Measurements from ENCODE around the gene PIERCE2.
A peak's percentile ranks its signal among the peaks of the same experiment; 100 is the strongest.
"Not testable (repeated sequence)": the region's sequence is repeated elsewhere in the genome, so short reads cannot be mapped to it uniquely, and the experiment has no call there.

The PIERCE2 gene, protein sequence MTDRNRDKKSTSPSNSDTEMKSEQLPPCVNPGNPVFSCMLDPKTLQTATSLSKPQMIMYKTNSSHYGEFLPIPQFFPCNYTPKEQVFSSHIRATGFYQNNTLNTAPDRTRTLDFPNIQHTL

DNA sequence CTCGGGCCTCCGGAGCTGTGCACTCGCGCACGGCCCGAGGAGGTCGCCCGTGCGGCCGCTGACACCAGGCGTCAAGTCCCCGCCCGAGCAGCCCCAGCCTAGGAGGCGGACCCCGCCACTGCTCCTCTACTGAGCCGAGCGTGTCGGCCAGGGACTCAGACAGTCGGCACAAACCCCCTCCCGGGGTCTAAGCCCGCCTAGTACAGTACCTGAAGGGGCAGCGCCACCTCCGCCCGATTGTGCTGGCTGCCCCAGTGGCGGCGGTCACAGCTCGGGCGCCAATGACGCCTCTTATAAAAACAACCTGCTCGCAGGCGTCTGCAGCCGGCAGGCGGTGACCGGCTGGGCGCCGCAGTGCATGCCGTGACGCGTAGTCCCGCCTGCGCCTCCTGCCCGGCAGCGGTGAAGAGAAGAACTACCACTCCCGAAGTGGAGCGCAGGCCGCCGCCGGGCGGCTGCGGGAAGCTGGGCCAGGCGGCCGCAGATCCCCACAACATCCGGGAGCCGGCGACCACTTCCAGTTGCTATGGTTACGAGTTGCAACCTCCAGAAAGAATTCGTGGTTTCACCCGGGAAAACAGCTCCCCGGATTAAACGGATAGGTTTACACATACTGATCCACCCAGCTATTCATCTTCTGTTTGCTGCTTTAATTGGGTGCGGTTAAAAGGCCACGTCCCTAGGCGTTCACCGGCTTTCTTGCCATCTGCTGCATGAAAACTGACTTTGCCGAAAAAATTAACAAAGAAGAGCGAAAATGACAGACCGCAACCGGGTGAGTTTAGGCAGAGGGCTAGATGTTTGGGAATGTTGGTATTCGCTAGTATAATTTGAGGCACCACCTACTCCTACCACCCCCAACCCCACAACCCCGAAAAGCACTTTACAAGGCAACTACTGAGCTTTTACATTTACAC lies at the start of gene PIERCE2, which contains the start of gene CCPG1:
Gene PIERCE2, plus strand, starts transcription at position 484 of the 917 bp plus-strand sequence. Its CDS starts 274 bp downstream, at position 758.
Gene CCPG1, minus strand, starts transcription at position 348 of the 917 bp plus-strand sequence. CDS start 18,935 bp downstream, outside the sequence.
- peak; percentile 94 for DNase-seq

DNA sequence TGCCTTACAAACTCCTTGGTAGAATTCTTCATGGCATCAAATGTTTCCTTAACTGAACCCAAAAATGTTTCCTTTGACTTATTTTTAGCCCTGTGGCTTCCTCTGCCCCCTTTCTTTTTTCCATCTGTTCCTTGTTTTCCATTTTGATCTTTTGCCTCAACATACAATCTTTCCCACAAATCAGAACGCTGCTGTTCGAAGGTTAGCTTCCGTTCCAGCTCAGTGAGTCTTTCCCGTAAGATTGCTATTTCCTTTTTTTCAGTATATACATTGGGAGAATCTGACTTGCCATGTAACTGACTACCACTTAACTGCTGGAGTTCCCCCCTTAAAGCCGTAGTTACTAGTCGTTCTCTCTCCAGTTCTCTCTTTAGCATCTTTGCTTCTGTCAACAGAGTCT lies 48.0 kb upstream of the PIERCE2 start:
- DNase-seq = peak; percentile 25

DNA sequence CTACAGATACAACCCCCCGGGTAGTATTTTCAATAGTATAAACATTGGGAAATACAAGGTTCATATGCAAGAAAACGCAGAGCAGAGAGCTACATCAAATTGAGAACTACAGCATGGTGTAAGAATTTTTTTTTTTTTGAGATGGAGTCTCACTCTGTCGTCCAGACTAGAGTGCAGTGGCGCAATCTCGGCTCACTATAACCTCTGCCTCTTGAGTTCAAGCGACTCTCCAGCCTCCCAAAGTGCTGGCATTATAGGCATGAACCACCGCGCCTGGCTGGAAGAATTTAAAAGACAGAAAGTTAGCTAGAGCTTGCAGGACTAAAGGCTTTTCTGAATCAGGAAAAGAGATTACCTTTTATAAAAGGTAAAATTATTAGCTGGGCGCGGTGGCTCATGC lies 47.2 kb upstream of the PIERCE2 start:
- DNase-seq = no peak

DNA sequence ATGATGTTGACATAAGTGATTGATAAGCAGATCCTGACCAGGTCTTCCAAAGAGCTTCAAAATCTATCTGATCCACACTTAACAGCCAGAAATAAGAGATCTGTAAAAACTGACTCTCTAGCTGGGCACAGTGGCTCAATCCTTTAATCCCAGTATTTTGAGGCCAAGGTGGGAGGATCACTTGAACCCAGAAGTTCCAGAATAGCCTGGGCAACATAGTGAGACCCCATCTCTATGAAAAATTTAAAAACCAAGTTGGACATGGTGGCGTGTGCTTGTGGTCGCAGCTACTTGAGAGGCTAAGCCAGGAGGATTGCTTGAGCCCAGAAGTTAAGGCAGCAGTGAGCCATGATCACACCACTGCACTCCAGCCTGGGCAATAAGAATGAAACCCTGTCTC lies 45.7 kb upstream of the PIERCE2 start:
- no peak for DNase-seq

DNA sequence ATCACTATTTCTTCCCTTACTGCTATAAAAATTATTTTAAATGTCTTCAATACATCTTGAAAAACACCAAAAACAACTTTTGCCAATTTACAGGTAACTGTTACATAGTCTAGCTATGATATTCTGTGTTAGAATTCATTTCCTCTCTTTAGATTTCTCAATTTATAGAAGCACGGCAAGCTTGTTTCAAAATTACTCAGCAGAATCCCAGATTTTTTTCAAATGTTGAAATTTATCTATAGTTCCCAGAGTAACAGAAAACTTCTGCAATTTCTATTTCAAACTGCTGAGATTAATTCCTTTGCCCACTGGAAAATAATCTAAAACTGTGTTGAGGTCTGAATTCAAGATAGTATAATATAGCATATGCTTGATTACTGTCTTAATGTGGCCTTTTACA lies 41.3 kb upstream of the PIERCE2 start:
- DNase-seq = no peak

DNA sequence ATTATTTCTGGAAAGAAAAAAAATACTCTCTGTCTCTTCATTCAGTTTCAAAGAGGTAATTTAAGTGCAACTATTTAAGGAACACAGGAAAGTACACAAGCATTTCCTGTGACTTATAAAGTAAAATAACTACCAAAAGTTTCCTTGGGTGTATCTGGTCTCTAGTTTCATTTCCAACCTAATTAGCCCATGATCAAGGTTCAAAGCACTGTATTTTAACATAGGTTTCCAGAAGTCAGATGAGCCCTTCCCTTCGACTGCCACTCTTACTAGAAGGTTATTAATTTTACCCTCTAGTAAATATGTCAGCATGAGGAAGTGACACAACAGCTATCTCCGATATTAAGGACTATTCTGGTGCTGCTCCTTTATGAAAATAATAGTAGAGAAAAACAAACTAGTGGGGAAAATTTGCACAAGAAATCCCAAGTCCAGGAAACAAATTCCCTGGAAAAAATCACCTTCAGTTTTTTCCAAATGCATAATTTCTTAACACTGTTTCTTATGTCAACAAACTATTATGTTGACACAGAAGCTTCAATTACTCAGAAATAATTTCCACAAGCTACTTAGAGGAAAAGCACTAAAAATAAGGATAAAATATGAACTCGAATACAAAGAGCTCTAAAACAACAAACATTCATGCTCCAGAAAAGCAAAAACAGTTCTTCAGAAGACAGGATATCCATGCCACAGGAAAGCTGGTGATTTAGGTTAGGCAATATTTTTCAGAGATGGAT lies 35.4 kb upstream of the PIERCE2 start:
- DNase-seq = no peak

DNA sequence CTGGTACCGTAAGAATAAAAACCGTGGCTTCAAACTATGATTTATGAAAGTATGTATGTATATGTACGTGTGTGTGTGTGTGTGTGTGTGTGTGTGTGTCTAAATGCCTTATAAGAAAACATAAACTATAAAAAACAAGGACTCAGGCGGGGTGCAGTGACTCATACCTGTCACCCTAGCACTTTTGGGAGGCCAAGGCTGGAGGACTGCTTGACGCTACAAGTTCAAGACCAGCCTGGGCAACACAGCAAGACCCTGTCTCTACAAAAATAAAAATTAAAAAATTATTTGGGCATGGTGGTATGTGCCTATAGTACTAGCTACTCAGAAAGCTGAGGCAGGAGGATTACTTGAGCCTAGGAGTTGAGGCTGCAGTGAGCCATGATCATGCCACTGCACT lies 29.2 kb upstream of the PIERCE2 start:
- DNase-seq = no peak

DNA sequence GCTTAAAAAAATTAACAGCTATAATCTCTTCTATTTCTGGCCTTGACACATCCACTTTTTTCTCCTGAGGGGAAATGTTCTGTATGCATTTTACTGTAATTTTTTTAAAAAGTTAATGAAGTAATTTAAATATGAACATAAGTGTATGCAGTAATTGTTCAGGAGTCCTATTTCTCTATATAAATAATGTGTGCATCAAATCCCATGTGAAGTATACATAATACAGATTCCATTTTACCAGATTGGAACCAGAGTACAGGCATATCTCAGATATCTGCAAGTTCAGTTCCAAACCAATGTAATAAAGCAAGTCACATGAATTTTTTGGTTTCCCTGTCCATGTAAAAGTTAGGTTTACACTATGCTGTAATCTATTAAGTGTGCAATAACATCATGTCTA lies 26.7 kb upstream of the PIERCE2 start:
- DNase-seq = no peak

DNA sequence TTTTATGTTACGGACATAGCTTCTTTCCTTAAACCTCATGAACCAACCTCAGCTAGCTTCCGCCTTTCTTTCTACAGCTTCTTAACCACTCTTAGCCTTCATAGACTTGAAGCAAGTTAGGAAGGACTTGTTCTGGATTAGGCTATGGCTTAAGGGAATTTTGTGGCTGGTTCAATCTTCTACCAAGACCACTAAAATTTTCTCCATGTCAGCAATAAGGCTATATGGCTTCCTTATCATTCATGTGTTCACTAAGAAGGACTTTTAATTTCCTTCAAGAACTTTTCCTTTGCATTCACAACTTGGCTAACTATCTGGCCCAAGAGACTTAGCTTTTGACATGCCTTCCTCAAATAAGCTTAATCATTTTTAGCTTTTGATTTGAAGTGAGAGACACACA lies 24.6 kb upstream of the PIERCE2 start:
- no peak for DNase-seq

DNA sequence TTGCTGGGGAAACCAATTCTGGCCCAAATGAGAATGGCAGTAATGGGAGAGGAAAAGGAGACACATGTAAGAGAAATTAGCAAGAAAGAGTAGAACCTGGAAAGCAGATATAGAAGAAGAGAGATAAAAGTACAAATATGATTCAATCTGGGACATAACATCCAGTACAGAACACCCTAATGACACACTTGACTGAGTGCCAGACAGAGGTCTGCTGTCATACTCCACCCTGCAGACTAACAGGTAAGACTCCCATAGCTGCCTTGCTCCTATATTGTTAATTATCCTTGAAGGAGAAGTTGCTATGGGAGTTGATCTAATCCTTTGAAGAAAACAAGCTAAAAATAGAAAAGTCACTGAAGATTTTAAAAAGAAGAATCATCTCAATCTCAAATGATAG lies 21.3 kb upstream of the PIERCE2 start:
- DNase-seq = no peak

DNA sequence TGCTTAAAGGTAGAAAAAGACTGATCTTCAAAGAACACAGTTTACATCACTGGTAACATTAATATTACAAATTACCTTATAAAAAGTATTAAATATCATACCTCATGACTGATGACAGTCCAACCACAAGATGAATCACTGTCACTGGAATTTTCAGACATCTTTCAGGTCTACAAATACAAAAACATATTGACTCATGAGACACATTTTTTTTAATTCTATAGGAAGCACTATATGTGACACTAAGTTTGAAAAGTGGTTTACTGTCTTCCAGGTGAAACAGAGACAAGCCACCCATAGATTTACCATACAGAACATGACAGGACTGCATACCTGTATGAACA lies 19.1 kb upstream of the PIERCE2 start:
- peak; percentile 37 for DNase-seq

DNA sequence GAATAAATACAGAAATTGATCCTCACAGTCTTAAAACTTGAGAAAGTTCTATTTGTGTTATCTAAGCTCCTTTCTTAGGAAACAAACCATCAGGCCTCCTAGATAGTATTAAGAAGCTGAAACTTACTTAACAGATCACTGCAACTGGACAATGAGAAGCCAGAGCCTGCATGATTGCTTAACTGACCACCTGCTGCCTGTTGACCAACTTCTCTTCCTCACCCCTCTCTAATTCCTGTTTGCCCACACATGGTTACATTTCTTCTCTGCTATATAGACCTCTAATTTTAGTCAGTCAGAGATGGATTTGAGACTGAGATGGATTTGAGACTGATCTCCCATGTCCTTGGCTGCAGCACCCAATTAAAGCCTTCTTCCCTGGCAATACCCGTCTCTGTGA lies 13.6 kb upstream of the PIERCE2 start:
- DNase-seq = no peak

DNA sequence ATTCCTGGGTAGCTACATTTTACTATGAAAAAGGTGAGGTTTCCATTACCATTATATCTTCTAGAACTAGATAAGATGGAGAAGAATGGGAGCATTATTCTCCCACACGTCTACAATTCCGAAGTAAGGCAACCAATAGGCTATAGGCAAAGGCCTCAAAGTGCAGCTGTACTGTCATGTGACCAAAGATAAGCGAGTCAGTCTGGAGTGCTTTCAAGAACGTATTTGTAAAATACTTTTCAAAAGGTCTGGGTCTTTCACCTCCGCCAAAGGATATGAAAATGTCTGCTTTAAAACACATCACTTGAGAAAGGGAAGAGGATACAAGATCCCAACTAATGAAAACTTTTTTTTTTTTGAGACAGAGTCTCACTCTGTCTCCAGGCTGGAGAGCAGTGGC lies 10.1 kb upstream of the PIERCE2 start:
- no peak for DNase-seq

DNA sequence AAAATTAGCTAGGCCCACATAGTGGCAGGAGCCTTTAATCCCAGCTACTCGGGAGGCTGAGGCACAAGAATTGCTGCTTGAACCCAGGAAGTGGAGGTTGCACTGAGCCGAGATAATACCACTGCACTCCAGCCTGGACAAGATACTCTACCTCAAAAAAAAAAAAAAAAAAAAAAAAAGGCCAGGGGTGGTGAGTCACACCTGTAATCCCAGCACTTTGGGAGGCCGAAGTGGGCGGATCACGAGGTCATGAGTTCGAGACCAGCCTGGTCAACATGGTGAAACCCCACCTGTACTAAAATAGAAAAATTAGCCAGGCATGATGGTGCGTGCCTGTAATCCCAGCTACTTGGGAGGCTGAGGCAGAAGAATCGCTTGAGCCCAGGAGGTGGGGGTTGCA lies 8.2 kb upstream of the PIERCE2 start:
- not testable (repeated sequence) for DNase-seq

DNA sequence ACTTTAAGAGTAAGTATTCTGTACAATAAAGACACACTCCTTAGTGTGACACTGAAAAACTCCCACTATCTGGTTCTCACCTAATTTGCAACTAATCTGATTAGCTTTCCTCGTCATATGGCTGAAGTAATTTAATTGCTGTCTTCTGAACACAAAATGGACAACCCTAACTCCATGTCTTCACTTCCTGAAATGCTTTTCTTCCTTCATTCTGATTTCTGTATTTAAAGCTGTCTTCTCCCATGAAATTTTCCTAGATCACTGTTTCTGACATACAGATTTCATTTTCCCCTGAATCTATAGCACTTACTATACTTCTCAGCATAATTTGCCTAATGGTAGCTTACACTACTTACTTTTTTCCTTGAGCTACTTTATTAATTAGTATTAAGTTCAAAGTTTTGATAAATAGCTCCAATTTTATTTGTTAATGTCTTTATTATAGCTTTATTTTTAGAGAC lies 6.5 kb upstream of the PIERCE2 start:
- no peak for DNase-seq

DNA sequence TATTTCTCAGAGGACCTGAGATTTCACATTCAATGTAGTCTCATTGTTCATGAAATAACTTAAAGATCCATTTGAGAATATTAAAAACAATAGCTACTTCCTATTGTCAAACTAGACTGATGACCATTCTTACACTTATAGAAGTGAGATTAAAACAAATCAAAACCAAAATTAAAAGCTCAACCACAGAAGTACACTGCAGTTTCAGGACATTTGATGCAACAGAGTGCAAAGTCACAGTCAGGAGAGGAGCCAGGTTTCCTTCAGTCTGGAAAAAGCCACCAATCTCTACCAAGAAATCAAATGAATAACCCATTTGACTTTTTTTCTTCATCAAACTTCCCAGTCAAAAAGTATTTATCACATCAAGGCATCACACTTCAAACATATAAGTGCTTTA lies 5.6 kb upstream of the PIERCE2 start:
- peak; percentile 6 for DNase-seq

DNA sequence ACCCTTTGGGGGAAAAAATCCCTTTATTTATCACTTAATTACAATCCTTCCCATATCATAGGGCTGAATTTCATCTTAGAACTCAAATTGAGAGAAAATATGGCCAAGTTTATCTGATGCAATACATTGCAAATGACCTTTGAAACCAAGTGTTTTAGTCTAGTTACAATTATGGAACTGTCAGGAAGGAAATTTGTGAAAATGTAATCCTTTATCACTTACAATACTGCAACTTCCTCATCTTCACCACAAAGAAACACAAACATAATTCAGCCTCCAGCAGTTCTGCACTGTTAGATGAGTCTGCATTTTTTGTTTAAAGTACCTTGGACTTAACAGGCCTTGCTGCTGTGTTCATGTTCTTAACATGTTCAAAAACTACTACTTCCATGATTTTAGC lies 4.8 kb upstream of the PIERCE2 start:
- DNase-seq = peak; percentile 35

DNA sequence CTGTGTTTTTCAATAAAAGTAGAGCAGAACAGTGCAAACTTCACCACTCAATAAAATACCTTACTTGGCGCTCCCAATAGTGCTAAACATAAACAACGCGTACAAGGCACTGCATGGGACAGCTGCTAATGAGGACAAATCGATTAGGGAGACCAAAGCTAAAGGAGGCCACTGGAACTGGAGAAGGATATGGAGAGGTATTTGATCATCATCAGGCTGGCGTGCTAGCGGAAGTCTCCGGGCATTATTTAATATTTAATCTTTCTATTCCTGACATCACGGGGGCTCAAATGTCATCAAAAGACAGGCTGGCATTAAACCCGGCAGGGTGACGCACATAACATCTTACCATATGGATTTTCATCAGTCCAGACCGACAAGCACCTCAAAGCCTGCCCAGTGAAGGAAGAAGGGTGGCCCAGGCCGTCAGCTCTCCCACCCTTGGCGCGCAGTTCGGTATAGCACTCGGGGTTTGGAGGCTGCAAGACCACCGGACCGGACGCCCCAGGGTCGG lies 740 bp upstream of the PIERCE2 start:
- DNase-seq = no peak

DNA sequence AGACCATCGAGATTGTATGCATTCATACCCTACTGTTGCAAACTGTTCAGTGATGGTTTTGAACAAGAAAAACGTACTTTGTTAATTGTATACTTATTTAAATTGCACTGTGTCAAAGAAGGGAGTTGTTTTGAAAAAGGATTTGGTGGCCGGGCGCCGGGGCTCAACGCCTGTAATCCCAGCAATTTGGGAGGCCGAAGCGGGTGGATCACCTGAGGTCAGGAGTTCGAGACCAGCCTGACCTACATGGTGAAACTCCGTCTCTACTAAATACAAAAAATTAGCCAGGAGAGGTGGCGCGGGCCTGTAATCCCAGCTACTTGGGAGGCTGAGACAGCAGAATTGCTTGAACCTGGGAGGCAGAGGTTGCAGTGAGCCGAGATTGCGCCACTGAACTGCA lies 681 bp downstream of the PIERCE2 start:
- DNase-seq = not testable (repeated sequence)

DNA sequence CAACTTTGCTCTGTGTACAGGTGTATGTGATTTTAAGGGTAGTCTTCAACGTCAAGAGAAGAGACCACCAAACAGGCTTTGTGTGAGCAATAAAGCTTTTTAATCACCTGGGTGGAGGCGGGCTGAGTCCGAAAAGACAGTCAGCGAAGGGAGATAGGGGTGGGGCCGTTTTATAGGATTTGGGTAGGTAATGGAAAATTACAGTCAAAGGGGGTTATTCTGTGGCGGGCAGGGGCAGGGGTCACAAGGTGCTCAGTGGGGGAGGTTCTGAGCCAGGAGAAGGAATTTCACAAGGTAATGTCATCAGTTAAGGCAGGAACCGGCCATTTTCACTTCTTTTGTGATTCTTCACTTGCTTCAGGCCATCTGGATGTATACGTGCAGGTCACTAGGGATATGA lies 9.4 kb downstream of the PIERCE2 start:
- DNase-seq = not testable (repeated sequence)

DNA sequence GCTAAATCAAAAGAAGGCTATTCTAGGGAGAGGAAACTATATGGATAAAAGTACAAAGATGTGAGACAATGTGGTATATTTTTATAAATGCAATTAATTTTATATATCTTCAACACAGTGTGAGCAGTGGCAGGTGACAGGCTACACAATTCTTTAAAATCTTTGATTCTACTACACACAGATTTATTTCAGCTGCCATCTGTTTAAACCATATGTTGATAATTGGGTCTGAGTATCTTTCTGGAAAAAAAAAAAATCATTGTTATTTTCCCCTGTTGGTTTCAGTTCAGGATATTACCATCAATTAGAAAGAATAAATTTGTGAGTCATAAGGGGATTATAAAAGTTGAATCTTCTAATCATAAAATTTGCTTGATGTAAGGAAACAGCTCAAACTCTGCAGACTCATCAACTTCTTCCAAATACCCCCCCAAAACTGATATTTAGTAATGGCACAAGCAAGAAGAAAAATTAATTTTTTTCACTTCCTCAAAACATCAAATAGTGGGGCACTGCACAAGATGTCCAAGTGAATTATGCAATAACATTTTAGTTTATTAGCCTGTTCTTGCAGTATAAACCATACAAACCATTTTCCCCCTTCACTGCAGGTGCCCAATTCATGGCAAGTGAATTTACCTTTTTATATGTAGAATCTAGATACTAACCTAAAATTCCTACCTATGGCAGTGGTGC lies 12.0 kb downstream of the PIERCE2 start:
- DNase-seq = no peak

DNA sequence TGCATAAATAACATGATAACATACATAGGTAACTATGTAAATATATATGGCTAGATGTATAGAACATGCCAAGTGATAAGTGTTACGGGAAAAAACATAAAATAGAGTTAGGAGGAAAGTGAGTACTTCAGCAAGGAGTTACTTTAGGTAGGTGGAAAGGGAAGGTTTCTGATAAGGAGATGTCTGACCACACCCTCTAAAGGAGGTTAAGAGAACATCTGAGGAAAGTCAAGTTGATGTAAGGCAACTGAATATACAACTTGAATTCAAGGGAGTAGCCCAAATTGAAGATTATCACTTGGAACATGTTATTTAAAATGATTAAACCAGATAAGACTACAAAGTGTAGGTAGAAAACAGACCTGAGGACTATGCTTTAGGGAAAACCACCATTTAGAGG lies 13.8 kb downstream of the PIERCE2 start:
- DNase-seq = no peak

Data from fibroblast of skin of right quadriceps (primary cell).